K562 (cell line): ENCODE results near the gene SLC22A23. TPM values are rescaled to one million over a fixed set of nuclear protein-coding genes. Genes with fewer than 3 reads are reported as not detected.

Experiments
- CTBP1 ChIP-seq: fragments of 450-650 bp; IDR thresholded peaks from 2 replicates; pipeline ENCODE4 v1.6.1; 2016; ENCODE audit warnings: borderline replicate concordance
- FOXJ2 ChIP-seq: fragments of 200-800 bp; sonication (Bioruptor generic); IDR thresholded peaks from 2 replicates; pipeline ENCODE4 v1.6.1; 2016; ENCODE audit warnings: missing genetic modification characterization, missing compliant biosample characterization
- KAT7 ChIP-seq: sonication (generic); formaldehyde crosslinking; IDR thresholded peaks from 2 replicates; pipeline ENCODE4 v1.8.0; 2022; ENCODE audit warnings: missing genetic modification reagents, mild to moderate bottlenecking, borderline replicate concordance
- KLF6 ChIP-seq: fragments of 250-450 bp; sonication (Bioruptor Pico); IDR thresholded peaks from 2 replicates; pipeline ENCODE4 v1.4.0; 2020; ENCODE audit warnings: mild to moderate bottlenecking, moderate library complexity, borderline replicate concordance
- MYC ChIP-seq, 2 experiments: fragments of 250-450 bp in 1 of 2; sonication (Bioruptor Pico) in 1 of 2; IDR thresholded peaks; 2 replicates each; pipeline versions ENCODE4 v1.5.1 to v1.6.1; 2012 to 2021; ENCODE audit warnings: low read depth in 2 of 2, borderline replicate concordance in 1 of 2, improper control_type of control experiment in 1 of 2, low read length in 1 of 2, mild to moderate bottlenecking in 1 of 2, moderate library complexity in 1 of 2
- THRB ChIP-seq: fragments of 450-650 bp; formaldehyde crosslinking; conservative IDR thresholded peaks from 2 replicates; pipeline ENCODE4 v1.4.0; 2022; ENCODE audit warnings: mild to moderate bottlenecking, missing genetic modification characterization
- ZNF143 ChIP-seq: sonication (generic); formaldehyde crosslinking; IDR thresholded peaks from 2 replicates; pipeline ENCODE4 v1.9.0; 2022; ENCODE audit warnings: mild to moderate bottlenecking, missing genetic modification reagents
- ZNF449 ChIP-seq: fragments of 250-450 bp; sonication (Bioruptor Pico); IDR thresholded peaks from 2 replicates; pipeline ENCODE4 v1.8.0; 2022; ENCODE audit warnings: moderate library complexity, mild to moderate bottlenecking, inconsistent platforms
- polyA plus RNA-seq, 8 experiments: library from polyadenylated mRNA; depleted of rRNA in 4 of 8; stranded (reverse) in 5 of 8; unstranded in 3 of 8; fragments of >200 nt; fragmentation: Nextera tagmentation in 2 of 8; fragmentation: Illumina TruSeq in 1 of 8; extraction: Ambion mirVana in 2 of 8; extraction: Trizol in 1 of 8; gene quantifications; 2 replicates each; pipeline versions ENCODE4 v1.2.1 to v1.2.3, GENCODE V29; 2011 to 2014; ENCODE audit warnings: inconsistent platforms in 1 of 8, missing spikeins in 1 of 8
- total RNA-seq, 7 experiments: library from RNA; depleted of rRNA in 6 of 7; stranded (reverse); fragments of >200 nt in 6 of 7; fragmentation: Illumina TruSeq in 2 of 7; extraction: Trizol in 2 of 7; gene quantifications; 2 replicates each; pipeline versions ENCODE4 v1.2.1 to v1.2.3, GENCODE V29; 2011 to 2021; ENCODE audit warnings: low replicate concordance in 1 of 7
- TF ChIP-seq, protein P1 (sequence below): sonication (generic); formaldehyde crosslinking; IDR thresholded peaks from 2 replicates; pipeline ENCODE4 v1.8.0; 2022; ENCODE audit warnings: missing genetic modification reagents, mild to moderate bottlenecking, moderate library complexity, borderline replicate concordance
- TF ChIP-seq, protein P2 (sequence below): fragments of 450-650 bp; IDR thresholded peaks from 2 replicates; pipeline ENCODE4 v1.6.1; 2018; ENCODE audit warnings: mild to moderate bottlenecking, low read depth; ENCODE audit not compliant: partially characterized antibody
- TF ChIP-seq, protein P3 (sequence below), 2 experiments: fragments of 450-650 bp; conservative IDR thresholded peaks; 2 replicates each; pipeline ENCODE4 v1.6.1; 2017; ENCODE audit warnings: mild to moderate bottlenecking in 2 of 2, moderate library complexity in 2 of 2
- TF ChIP-seq, protein P4 (sequence below): sonication (generic); formaldehyde crosslinking; IDR thresholded peaks from 2 replicates; pipeline ENCODE4 v1.8.0; 2022; ENCODE audit warnings: missing genetic modification reagents, mild to moderate bottlenecking, borderline replicate concordance
- TF ChIP-seq, protein P5 (sequence below), 2 experiments: fragments of 450-650 bp in 1 of 2; sonication (generic) in 1 of 2; formaldehyde crosslinking; conservative IDR thresholded peaks; 2 replicates each; pipeline versions ENCODE4 v1.4.0 to v1.8.1; 2020 to 2022; ENCODE audit warnings: mild to moderate bottlenecking in 1 of 2, missing genetic modification reagents in 1 of 2

Gene SLC22A23
- total and polyA plus RNA-seq, 9 of the 15 experiments (the other 6 are each of a cell fraction or from before 2014, with no cell fraction given) = 0.30 to 8.7 (median 2.5) TPM

DNA sequence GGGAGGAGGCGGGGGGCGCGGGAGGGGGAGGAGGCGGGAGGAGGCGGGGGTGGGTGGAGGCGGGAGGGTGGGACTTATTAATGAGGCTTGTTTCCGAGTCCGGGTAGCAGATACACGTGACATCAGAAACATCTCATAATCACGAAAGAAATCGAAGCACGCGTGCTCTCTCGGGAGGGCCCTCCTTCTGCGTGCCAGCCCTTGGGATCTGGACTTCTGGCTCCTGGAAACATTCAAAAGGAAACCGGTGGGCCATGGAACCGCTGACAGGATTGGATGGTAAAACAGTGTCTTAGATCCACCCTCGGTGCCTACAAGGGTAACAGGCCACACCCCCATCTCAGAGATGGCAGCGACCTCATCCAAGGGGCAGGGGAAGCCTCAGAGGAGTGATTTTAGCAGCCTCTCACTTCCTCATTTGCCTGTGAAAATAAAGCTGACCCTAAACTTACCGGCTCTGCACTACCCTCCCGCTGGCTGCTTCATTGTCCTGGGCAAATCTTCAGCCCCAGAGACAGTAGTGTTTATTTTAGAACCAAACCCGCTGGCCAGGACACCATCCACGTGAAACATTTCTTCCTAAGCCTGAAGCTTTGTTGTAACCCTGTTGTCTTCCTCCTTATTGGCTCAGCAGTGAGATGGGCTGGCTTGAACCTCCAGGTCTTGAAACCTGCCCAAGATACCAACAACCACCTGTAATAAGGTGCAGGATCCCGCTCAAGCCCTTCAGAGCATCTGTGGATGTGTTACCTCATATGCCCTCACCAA lies 100.6 kb downstream of the SLC22A23 start (continued):
- TF ChIP-seq, protein P1, sequence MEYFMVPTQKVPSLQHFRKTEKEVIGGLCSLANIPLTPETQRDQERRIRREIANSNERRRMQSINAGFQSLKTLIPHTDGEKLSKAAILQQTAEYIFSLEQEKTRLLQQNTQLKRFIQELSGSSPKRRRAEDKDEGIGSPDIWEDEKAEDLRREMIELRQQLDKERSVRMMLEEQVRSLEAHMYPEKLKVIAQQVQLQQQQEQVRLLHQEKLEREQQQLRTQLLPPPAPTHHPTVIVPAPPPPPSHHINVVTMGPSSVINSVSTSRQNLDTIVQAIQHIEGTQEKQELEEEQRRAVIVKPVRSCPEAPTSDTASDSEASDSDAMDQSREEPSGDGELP (CRISPR knock-in tag) = peak; percentile 11; the same call in 1 of the 2 replicates
- TF ChIP-seq ZNF449 (CRISPR knock-in tag) (0 out of 2 replicates have a peak, but pooled peaks have one; percentile 44), MYC (IDR thresholded peaks at IDR 0.05; ENCODE audit: low read depth, low read length) (0 out of 2 replicates have a peak, but pooled peaks have one; percentile 39), MYC (CRISPR knock-in tag; IDR thresholded peaks at IDR 0.05; ENCODE audit: borderline replicate concordance, low read depth) (peak; percentile 37; the same call in 1 of the 2 replicates), KLF6 (CRISPR knock-in tag) (no peak), ZNF143 (CRISPR knock-in tag) (peak; percentile 5; the same call in 1 of the 2 replicates), CTBP1 (peak; percentile 66), THRB (no peak), KAT7 (CRISPR knock-in tag) (0 out of 2 replicates have a peak, but pooled peaks have one; percentile 62), FOXJ2 (tag) (peak; percentile 69; the same call in 1 of the 2 replicates)
- TF ChIP-seq, protein P2, sequence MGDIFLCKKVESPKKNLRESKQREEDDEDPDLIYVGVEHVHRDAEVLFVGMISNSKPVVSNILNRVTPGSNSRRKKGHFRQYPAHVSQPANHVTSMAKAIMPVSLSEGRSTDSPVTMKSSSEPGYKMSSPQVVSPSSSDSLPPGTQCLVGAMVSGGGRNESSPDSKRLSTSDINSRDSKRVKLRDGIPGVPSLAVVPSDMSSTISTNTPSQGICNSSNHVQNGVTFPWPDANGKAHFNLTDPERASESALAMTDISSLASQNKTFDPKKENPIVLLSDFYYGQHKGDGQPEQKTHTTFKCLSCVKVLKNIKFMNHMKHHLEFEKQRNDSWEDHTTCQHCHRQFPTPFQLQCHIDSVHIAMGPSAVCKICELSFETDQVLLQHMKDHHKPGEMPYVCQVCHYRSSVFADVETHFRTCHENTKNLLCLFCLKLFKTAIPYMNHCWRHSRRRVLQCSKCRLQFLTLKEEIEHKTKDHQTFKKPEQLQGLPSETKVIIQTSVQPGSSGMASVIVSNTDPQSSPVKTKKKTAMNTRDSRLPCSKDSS = no peak
- TF ChIP-seq, protein P3, sequence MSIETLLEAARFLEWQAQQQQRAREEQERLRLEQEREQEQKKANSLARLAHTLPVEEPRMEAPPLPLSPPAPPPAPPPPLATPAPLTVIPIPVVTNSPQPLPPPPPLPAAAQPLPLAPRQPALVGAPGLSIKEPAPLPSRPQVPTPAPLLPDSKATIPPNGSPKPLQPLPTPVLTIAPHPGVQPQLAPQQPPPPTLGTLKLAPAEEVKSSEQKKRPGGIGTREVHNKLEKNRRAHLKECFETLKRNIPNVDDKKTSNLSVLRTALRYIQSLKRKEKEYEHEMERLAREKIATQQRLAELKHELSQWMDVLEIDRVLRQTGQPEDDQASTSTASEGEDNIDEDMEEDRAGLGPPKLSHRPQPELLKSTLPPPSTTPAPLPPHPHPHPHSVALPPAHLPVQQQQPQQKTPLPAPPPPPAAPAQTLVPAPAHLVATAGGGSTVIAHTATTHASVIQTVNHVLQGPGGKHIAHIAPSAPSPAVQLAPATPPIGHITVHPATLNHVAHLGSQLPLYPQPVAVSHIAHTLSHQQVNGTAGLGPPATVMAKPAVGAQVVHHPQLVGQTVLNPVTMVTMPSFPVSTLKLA (conservative IDR thresholded peaks at IDR 0.05) = peak; percentile 56 to 75; a peak in 3 of 4 replicates
- TF ChIP-seq, protein P4, sequence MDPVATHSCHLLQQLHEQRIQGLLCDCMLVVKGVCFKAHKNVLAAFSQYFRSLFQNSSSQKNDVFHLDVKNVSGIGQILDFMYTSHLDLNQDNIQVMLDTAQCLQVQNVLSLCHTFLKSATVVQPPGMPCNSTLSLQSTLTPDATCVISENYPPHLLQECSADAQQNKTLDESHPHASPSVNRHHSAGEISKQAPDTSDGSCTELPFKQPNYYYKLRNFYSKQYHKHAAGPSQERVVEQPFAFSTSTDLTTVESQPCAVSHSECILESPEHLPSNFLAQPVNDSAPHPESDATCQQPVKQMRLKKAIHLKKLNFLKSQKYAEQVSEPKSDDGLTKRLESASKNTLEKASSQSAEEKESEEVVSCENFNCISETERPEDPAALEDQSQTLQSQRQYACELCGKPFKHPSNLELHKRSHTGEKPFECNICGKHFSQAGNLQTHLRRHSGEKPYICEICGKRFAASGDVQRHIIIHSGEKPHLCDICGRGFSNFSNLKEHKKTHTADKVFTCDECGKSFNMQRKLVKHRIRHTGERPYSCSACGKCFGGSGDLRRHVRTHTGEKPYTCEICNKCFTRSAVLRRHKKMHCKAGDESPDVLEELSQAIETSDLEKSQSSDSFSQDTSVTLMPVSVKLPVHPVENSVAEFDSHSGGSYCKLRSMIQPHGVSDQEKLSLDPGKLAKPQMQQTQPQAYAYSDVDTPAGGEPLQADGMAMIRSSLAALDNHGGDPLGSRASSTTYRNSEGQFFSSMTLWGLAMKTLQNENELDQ (CRISPR knock-in tag) = no peak
- TF ChIP-seq, protein P5, sequence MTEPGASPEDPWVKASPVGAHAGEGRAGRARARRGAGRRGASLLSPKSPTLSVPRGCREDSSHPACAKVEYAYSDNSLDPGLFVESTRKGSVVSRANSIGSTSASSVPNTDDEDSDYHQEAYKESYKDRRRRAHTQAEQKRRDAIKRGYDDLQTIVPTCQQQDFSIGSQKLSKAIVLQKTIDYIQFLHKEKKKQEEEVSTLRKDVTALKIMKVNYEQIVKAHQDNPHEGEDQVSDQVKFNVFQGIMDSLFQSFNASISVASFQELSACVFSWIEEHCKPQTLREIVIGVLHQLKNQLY (CRISPR knock-in tag; conservative IDR thresholded peaks at IDR 0.05) = 0 out of 4 replicates have a peak, but pooled peaks of 1 of the 2 experiments have one; percentile 34
